Caco-2 (cell line): ENCODE measurements around the gene ISCA1. TPM values are rescaled to one million over a fixed set of nuclear protein-coding genes. Genes with fewer than 3 reads are reported as not detected.

ENCODE experiments used
- BruUV-seq: library from RNA; stranded (reverse); fragments of 400-500 nt; replicated peaks from 2 replicates; lab custom pipeline; 2021; lab: Mats Ljungman, UMichigan
- CTCF ChIA-PET: fragments of 300-600 bp; sonication (Branson Sonifier 250); formaldehyde crosslinking; loops from one replicate; lab custom pipeline; 2022; ENCODE audit warnings: antibody characterized with exemption; lab: Charles Lee
- POLR2A ChIA-PET: fragments of 300-600 bp; sonication (Branson Sonifier 250); formaldehyde crosslinking; loops from one replicate; lab custom pipeline; 2022; ENCODE audit warnings: antibody characterized with exemption; lab: Charles Lee
- DNase-seq, 2 experiments: peaks; one replicate each; pipeline versions ENCODE4 v3.0.0 to v3.0.0-alpha.2; 2020 to 2022
- H3K27me3 ChIP-seq: replicated peaks from 2 replicates; pipeline ENCODE4 v1.6.0; 2011; ENCODE audit warnings: low read length; ENCODE audit not compliant: control insufficient read depth, insufficient read depth
- H3K36me3 ChIP-seq: 2 replicates; pipeline ENCODE4 v1.5.1; 2011; ENCODE audit warnings: low read length; ENCODE audit not compliant: control insufficient read depth, insufficient read depth
- H3K4me1 ChIP-seq: fragments of 250-450 bp; sonication (Bioruptor Pico); 2 replicates; pipeline ENCODE4 v1.5.1; 2020; ENCODE audit warnings: mild to moderate bottlenecking
- H3K4me3 ChIP-seq: 2 replicates; pipeline ENCODE4 v1.5.1; 2011; ENCODE audit warnings: low read depth, mild to moderate bottlenecking, control low read depth, low read length
- H3K9me3 ChIP-seq: fragments of 250-450 bp; sonication (Bioruptor Pico); 2 replicates; pipeline ENCODE4 v1.5.1; 2020; ENCODE audit warnings: mild to moderate bottlenecking, moderate library complexity
- H3K27ac Mint-ChIP-seq: one replicate; pipeline ENCODE4 v1.8.0; 2022; ENCODE audit warnings: mixed read lengths; ENCODE audit not compliant: unreplicated experiment
- H3K27me3 Mint-ChIP-seq: one replicate; pipeline ENCODE4 v1.8.0; 2022; ENCODE audit warnings: mixed read lengths; ENCODE audit not compliant: insufficient read depth, unreplicated experiment
- H3K36me3 Mint-ChIP-seq: one replicate; pipeline ENCODE4 v1.8.0; 2022; ENCODE audit warnings: mild to moderate bottlenecking, mixed read lengths; ENCODE audit not compliant: insufficient read depth, unreplicated experiment
- H3K4me1 Mint-ChIP-seq: one replicate; pipeline ENCODE4 v1.8.0; 2022; ENCODE audit warnings: low read depth, mixed read lengths; ENCODE audit not compliant: unreplicated experiment
- H3K4me3 Mint-ChIP-seq: one replicate; pipeline ENCODE4 v1.8.0; 2022; ENCODE audit warnings: mild to moderate bottlenecking, moderate library complexity, mixed read lengths; ENCODE audit not compliant: unreplicated experiment
- H3K9me3 Mint-ChIP-seq: one replicate; pipeline ENCODE4 v1.8.0; 2022; ENCODE audit warnings: mixed read lengths; ENCODE audit not compliant: unreplicated experiment
- CTCF ChIP-seq, 2 experiments: fragments of 200-600 bp in 1 of 2; IDR thresholded peaks; 1 replicate in 1 of 2; 2 replicates in 1 of 2; pipeline versions ENCODE4 v1.5.1 to v1.8.0; 2011 to 2022; ENCODE audit warnings: antibody characterized with exemption in 1 of 2, control low read depth in 1 of 2, inconsistent platforms in 1 of 2, low read depth in 1 of 2, low read length in 1 of 2, mild to moderate bottlenecking in 1 of 2, moderate library complexity in 1 of 2; ENCODE audit not compliant: insufficient read depth in 1 of 2, severe bottlenecking in 1 of 2, unreplicated experiment in 1 of 2
- intact Hi-C: fragments of 100-400 bp; cut with micrococcal nuclease; formaldehyde crosslinking; loops from one replicate; pipeline ENCODE4 v1.10.0; 2022; ENCODE audit not compliant: unreplicated experiment
- total RNA-seq: library from RNA; stranded (reverse); gene quantifications from 2 replicates; pipeline ENCODE4 v1.2.3, GENCODE V29; 2022

Gene ISCA1
- total RNA-seq, 1 experiment from 2014 or later = 11.2 TPM

DNA sequence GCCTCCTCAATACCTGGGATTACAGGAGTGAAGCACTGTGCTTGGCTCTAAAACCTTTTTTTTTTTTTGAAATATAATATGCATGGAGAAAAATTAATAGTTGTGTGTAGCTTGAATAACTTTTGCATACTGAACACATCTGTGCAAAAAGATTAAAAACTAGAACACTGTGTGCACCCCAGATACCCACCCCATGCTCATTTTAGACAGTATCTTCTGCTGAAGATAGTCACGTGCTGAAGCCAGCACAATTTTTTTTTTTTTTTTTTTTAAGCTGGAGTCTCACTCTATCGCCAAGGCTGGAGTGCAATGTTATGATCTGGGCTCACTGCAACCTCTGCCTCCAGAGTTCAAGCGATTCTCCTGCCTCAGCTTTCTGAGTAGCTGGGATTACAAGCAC lies 62.7 kb downstream of the ISCA1 start:
- TF ChIP-seq CTCF (IDR thresholded peaks at IDR 0.05; ENCODE audit: insufficient read depth in 1 of 2, low read depth in 1 of 2, low read length in 1 of 2, severe bottlenecking in 1 of 2, unreplicated experiment in 1 of 2) = no peak
- no peaks in the 10 kb centered on the region for H3K36me3 Mint-ChIP-seq
- CTCF ChIA-PET = no interaction called here
- H3K27me3 Mint-ChIP-seq = no peaks in the 10 kb centered on the region
- H3K4me1 ChIP-seq = no peaks in the 10 kb centered on the region
- BruUV-seq = no TSS peak
- POLR2A ChIA-PET = no interaction called here
- no peaks in the 10 kb centered on the region for H3K9me3 ChIP-seq
- intact Hi-C loops = no loop called here
- H3K36me3 ChIP-seq = no peaks in the 10 kb centered on the region
- no peak overlapping the region for H3K27ac Mint-ChIP-seq
- H3K4me3 Mint-ChIP-seq = no peak overlapping the region
- H3K9me3 Mint-ChIP-seq = no peaks in the 10 kb centered on the region
- no peaks in the 10 kb centered on the region for H3K27me3 ChIP-seq
- no peak for DNase-seq
- no peaks in the 10 kb centered on the region for H3K4me1 Mint-ChIP-seq
- H3K4me3 ChIP-seq = no peak overlapping the region

- no peaks in the 10 kb centered on the region for H3K27me3 ChIP-seq
- Mint-ChIP-seq H3K27ac (no peak overlapping the region), H3K27me3 (no peaks in the 10 kb centered on the region), H3K9me3 (no peaks in the 10 kb centered on the region), H3K4me3 (no peak overlapping the region), H3K4me1 (no peaks in the 10 kb centered on the region), H3K36me3 (no peaks in the 10 kb centered on the region)
- H3K4me3 ChIP-seq = no peak overlapping the region
- no peaks in the 10 kb centered on the region for H3K36me3 ChIP-seq
- CTCF ChIA-PET = no interaction called here
- POLR2A ChIA-PET = no interaction called here
- TF ChIP-seq CTCF (IDR thresholded peaks at IDR 0.05; ENCODE audit: insufficient read depth in 1 of 2, low read depth in 1 of 2, low read length in 1 of 2, severe bottlenecking in 1 of 2, unreplicated experiment in 1 of 2) = no peak
- no peaks in the 10 kb centered on the region for H3K9me3 ChIP-seq
- H3K4me1 ChIP-seq = no peaks in the 10 kb centered on the region
- no TSS peak for BruUV-seq
- no peak for DNase-seq
- intact Hi-C loops = no loop called here
Measured at GRCh38 chr9:86217076-86217755, 65.1 kb downstream of the ISCA1 start.

Other genes starting within 250 kb of the ISCA1 start
- gene GOLM1, start 183.0 kb downstream of the ISCA1 start, total RNA-seq = 53.6 and 60.0 TPM in 2 replicates
- gene C9orf153, start 22.9 kb downstream of the ISCA1 start, total RNA-seq = 0.21 TPM in 1 of 2 replicates, not detected in the other
- gene TUT7, start 71.9 kb upstream of the ISCA1 start, total RNA-seq = 14.1 and 17.2 TPM in 2 replicates